GM08714 (cell line): Measurements from ENCODE around the gene MPO.

Experiments
- H3K4me3 ChIP-seq: fragments of 200-500 bp; sonication (Bioruptor generic); 2 replicates; pipeline ENCODE4 v1.5.1; 2014; ENCODE audit warnings: mild to moderate bottlenecking, low read length, inconsistent platforms
- ZNF274 ChIP-seq: IDR thresholded peaks from 2 replicates; pipeline ENCODE4 v1.6.1; 2012; ENCODE audit warnings: mild to moderate bottlenecking, low read depth, low read length

Gene MPO

GRCh38 chr17:58252141-58252540 lies 28.6 kb downstream of the MPO start:
- no peak for TF ChIP-seq ZNF274
- no peak overlapping the region for H3K4me3 ChIP-seq

DNA sequence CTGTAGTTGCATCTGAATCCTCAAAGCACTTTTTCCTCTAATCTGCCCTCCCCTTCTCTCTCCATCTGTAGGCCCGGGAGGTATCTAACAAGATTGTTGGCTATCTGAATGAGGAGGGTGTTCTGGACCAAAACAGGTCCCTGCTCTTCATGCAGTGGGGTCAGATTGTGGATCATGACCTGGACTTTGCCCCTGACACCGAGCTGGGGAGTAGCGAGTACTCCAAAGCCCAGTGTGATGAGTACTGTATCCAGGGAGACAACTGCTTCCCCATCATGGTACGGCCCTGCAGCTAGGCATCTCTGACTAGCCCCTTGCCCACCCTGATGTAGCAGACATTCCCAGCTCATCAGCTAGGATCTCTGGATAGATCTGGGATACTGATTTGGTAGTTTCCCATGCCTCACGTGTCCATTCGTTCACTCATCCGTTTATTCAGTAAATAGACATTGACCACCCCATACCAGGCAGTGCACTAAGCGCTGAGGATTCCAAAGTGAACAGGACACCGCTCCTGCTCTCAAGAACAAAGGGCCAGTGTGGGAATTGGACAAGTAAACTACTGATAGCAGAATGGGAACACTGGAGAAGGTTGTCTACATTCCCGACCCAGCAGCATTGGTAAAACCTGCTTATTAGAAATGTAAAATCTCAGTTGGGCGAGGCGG lies 30.3 kb downstream of the MPO start:
- no peak overlapping the region for H3K4me3 ChIP-seq
- TF ChIP-seq ZNF274, result no peak

GRCh38 chr17:58249270-58250133 lies 31.2 kb downstream of the MPO start:
- no peak for TF ChIP-seq ZNF274
- H3K4me3 ChIP-seq, result peak overlapping the region; percentile 23; the same call in 1 of the 2 replicates

DNA sequence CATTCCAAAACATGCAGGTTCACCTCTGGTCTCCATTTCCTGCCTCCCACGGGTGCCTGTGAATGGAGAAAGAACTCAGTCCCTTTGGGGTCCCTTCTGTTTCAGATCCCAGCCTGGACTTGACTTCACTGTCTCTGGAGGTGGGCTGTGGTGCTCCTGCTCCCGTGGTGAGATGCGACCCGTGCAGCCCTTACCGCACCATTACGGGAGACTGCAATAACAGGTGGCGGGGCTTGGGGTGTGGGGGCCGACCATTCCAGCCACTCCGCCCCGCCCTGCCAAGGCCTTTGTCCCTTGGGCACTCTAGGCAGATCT lies 31.8 kb downstream of the MPO start:
- no peak overlapping the region for H3K4me3 ChIP-seq

GRCh38 chr17:58247511-58248363 lies 33.0 kb downstream of the MPO start:
- TF ChIP-seq ZNF274, result no peak
- H3K4me3 ChIP-seq, result no peak overlapping the region

More for the DNA sequence above, 31.8 kb downstream of the MPO start:
- TF ChIP-seq ZNF274, result no peak

DNA sequence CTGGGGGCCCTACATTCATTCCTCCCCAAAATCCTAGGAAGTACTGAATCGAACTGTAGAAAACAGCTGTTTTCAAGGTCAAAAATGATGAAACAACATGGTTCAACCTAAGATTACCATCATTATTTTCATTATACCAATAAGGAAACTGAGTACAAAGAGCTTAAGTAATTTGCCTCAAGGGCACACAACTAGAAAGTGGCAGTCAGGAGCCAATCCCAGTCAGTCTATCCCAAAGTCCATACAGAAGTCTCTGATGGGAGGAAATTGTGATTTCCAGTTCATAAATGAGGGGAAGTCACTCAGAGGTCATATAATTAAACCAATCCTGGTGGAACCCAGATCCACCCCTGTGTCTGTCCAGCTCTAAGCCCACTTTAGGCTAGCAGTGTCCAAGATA lies 34.0 kb downstream of the MPO start:
- TF ChIP-seq ZNF274, result no peak
- no peak overlapping the region for H3K4me3 ChIP-seq

DNA sequence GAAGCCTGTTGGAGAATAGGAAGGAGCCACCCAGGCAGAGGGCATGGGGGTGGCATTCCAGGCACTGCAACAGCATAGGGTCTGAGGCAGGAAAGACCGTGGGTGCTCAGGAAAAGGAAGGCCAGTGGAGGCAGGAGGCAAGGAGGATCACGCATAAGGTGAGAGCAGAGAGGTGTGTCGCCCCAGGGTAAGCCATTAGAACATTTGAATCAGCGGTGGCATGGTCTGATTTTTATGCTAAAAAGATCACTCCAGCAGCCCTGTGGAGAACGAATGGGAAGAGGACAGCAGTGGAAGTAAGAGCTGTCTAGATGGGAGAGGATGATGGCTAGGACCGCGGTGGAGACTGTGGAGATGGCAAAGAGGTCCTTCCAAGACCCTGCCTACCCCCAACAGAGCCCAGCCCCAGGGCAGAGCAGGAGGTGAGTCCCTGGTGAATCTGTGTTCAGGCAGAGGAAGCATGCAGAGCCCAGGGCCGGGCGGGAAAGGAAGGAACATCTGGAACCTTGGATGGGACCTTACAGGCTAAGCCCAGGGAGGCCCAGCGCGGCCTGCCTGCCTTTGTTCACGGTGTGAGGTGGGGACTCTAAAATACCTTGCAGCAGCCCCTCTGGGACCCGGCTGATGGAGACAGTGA lies 34.5 kb downstream of the MPO start:
- no peak for TF ChIP-seq ZNF274
- no peak overlapping the region for H3K4me3 ChIP-seq

GRCh38 chr17:58245428-58246103 lies 35.2 kb downstream of the MPO start:
- no peak overlapping the region for H3K4me3 ChIP-seq
- TF ChIP-seq ZNF274, result no peak

DNA sequence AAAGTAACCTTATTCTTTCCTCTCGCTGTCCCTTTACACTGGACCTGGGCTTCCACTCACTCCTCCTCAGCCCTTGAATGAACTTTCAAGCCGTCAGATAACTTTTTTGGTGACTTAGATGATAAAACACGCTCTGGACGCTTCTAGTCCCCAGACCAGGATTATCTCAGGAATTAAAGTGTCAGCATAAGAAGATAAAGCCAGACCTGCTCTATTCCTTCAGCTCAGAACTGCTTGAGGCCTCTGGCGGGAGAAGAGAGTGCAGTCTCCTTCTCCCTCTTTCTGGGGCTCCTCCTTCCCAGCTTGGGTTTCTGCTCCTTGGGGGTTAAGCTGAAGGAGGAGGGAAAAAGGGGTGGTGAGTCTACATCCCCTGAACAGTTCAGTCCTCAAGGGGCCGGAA lies 35.8 kb downstream of the MPO start:
- no peak overlapping the region for H3K4me3 ChIP-seq
- no peak for TF ChIP-seq ZNF274

DNA sequence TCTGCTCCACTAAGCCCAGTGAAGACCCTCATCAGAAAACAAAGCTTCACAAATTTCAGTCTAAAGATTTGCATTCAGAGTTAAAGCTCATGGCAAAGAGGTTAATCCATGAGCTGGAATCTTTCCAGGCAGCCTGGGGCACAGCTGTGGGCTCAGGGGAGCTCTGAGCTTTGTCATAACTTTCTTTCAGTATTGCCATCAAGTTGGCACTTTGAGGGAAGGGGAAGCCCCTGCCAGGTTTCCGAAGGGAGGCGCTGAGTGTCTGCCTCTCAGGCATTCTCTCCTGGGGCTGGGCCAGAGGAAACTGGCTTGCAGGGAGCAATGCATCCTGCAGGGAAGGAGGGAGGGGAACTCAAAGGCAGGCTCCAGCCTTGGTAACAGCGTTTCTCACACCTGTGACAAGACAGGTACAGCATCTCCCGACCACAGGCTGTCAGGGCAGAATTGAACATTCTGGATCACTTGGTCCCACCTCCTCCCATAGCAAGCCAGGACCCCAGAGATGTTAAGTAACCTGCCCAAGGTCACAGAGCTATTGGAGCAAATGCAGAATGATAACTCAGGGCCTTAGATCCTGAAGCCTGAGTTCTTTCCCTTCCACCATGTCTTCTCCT lies 38.5 kb downstream of the MPO start:
- no peak for TF ChIP-seq ZNF274
- no peak overlapping the region for H3K4me3 ChIP-seq

GRCh38 chr17:58239987-58240386 lies 40.7 kb downstream of the MPO start:
- no peak overlapping the region for H3K4me3 ChIP-seq
- no peak for TF ChIP-seq ZNF274

GRCh38 chr17:58238147-58238634 lies 42.5 kb downstream of the MPO start, which contains the start of gene LPO:
LPO (plus strand) TSS chr17:58238584; CDS start chr17:58242980, 4,396 bp downstream.
- no peak for TF ChIP-seq ZNF274
- H3K4me3 ChIP-seq, result no peak within 1 kb of the TSS

GRCh38 chr17:58236394-58236793 lies 44.3 kb downstream of the MPO start:
- no peak for TF ChIP-seq ZNF274
- no peak overlapping the region for H3K4me3 ChIP-seq
